GM13977 (cell line): Measurements from ENCODE around the gene CMKLR1.

Experiments used
- DNase-seq: peaks from one replicate; pipeline ENCODE4 v3.0.0; 2012; ENCODE audit warnings: low spot score
- in situ Hi-C: fragments of 300-500 bp; cut with MboI; formaldehyde crosslinking; loops from one replicate; pipeline ENCODE4 v1.12.0; 2022; ENCODE audit warnings: low sequenced_read_pairs, low pct_unique_long_range_greater_than_20kb, mixed read lengths, inconsistent platforms; ENCODE audit not compliant: unreplicated experiment
- TF ChIP-seq, protein P1 (sequence below): IDR thresholded peaks from 2 replicates; pipeline ENCODE4 v1.5.1; 2012; ENCODE audit warnings: mild to moderate bottlenecking, control low read depth; ENCODE audit not compliant: insufficient read depth; ENCODE audit errors: extremely low read depth, missing control alignments

CMKLR1 gene

DNA sequence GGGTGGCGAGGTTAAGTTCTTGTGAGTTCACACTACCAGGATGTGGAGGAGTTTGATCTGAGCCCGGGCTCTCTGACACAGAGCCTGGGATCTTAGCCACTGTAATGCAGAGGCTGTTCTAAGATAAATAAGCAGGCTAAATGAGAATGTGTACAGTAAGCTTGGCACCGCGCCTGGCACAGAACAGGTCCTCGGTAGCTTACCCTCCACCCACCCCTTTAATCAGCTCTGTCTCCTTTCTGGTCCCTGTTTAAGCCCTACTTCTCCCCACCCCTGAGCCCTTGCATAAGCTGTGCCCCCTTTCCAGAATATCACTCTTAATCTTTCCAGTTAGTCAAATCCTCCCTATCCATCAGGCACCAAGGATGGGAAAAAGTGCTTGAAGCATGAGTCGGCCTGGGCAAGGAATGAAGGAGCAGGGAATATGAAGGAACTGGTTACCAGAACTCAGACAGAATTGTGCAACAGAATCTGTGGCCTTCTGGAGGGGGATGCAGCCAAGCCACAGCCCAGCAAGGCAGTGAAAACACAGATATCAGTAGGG lies 32.8 kb upstream of the CMKLR1 start:
- in situ Hi-C loops = no loop called here
- no peak for DNase-seq
- TF ChIP-seq, protein P1, sequence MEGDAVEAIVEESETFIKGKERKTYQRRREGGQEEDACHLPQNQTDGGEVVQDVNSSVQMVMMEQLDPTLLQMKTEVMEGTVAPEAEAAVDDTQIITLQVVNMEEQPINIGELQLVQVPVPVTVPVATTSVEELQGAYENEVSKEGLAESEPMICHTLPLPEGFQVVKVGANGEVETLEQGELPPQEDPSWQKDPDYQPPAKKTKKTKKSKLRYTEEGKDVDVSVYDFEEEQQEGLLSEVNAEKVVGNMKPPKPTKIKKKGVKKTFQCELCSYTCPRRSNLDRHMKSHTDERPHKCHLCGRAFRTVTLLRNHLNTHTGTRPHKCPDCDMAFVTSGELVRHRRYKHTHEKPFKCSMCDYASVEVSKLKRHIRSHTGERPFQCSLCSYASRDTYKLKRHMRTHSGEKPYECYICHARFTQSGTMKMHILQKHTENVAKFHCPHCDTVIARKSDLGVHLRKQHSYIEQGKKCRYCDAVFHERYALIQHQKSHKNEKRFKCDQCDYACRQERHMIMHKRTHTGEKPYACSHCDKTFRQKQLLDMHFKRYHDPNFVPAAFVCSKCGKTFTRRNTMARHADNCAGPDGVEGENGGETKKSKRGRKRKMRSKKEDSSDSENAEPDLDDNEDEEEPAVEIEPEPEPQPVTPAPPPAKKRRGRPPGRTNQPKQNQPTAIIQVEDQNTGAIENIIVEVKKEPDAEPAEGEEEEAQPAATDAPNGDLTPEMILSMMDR = no peak

DNA sequence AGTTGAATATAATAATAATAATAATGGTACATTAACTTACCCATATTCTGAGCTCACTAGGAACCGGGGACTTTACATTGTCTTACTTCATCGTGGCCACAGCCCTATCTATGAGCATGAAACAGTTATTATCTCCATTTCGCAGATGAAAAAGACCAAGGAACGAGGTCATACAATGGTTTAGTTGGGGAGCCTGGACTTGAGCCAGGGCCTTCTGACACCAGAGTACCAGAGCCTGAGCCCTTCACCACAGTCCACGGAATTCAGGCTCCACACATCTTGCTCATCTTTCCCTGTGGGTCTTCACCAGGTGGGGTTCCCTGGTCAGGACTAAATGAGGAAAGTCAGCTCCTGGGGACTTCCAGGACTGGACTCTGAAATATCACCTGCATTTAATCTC lies 31.3 kb upstream of the CMKLR1 start:
- no peak for DNase-seq

DNA sequence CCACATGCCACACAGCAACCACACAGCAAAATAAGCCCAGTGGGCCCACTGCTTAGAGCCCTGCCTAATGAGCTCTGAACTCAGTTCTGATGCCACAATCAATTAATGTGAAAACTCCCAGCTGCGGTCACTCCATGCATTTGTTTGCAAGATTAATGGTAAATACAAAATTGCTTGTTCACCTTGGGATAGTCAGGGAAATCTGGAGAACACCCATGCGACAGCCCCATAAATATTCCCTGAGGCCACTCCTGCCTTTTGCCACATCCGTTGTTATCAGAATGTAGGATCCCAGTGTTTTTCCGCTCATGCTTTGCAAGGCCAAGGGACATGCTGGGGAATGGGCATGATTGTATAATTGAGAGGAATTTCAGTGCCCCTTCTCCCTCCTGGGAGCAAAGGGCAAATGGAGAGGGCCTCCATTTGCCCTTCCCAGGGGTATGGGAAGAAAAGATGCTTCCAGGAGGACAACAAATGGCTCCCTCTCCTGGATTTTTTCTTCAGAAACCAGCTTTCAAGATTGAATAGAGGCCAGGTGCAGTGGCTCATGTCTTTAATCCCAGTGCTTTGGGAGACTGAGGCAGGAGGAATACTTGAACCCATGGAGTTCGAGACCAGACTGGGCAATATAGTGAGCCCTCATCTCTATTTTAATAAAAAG lies 30.8 kb upstream of the CMKLR1 start:
- DNase-seq = no peak
- in situ Hi-C loops = no loop called here
- TF ChIP-seq, protein P1 = no peak

More for the DNA sequence above, 31.3 kb upstream of the CMKLR1 start:
- TF ChIP-seq, protein P1 = no peak
- in situ Hi-C loops = no loop called here

DNA sequence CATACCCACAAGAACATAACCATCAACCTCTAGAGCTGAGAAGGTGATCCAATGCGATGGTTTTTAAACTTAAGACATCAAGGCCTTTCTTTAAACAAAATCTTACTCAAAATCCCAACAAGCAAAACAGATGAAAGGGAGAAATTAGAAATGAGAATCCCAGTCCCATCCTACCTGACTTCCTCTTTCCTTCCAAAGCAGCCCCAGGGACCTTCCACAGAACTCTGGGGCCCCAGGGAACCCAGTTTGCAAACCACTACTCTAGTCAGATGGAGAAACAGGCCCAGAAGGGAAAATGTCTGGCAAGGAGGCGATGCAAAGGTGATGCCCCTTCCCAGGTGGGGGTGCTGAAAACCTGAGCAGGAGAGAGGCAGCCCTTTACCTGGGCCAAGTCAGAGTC lies 29.0 kb upstream of the CMKLR1 start:
- TF ChIP-seq, protein P1 = no peak
- no peak for DNase-seq
- in situ Hi-C loops = no loop called here

DNA sequence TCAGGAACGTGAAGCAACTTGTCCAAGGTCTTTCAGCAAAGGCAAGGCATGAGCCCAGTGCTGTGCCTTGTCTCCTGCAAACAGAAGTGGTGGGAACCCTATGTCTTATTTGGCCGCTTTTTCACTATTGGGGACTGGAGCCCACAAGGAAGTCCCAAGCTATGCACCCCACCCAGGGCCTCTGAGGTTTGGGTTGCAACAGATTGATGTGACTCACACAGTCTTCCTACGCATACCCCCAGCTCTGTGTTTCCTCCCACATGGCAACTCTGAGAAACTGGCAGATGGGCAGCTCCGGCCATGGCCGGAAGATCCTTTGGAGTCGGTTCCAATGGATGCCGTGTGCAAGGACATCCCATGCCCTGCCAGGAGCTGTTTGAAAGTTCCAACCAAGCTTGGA lies 28.3 kb upstream of the CMKLR1 start:
- TF ChIP-seq, protein P1 = no peak
- no peak for DNase-seq
- in situ Hi-C loops = no loop called here

DNA sequence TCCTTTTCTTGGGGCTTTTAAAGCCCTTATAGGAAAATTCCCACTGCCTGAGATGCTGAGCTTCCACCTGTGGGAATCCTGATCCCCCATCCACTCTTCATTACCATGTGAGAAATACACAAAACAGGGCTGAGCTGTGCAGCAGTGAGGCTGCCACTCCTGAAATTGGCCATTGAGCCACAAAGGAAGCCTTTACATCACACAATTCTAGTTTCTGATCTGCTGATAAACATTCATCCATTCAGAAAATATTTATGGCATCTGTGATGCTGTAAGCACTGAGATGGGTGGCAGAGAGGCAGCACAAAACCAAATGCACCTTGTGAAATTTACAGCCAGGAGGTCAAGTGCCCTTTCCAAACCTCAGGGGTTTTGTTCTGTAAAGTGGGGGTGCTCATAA lies 26.2 kb upstream of the CMKLR1 start:
- DNase-seq = no peak
- TF ChIP-seq, protein P1 = no peak

DNA sequence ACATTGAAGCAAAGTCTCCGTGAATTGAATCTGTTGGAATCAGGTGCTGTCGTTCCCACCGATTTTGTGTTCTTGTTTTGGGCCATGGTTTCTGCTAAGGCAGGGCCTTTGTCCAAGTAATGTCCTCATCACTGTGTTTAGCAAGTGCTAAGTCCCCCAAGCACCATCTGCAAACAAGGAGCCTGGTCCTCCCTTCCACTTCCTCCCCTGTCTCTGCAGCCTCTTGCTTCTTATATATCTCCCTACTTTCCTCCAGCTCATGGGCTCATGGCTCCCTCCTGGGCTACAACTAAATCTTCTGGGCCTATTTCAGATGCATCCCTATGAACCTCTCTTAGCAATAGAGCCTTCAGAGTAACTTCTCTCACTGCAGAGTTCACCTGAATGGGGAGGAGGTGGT lies 25.8 kb upstream of the CMKLR1 start:
- in situ Hi-C loops = no loop called here
- TF ChIP-seq, protein P1 = no peak
- DNase-seq = no peak

More for the DNA sequence above, 26.2 kb upstream of the CMKLR1 start:
- in situ Hi-C loops = no loop called here
